Measurements from ENCODE around the gene UGT1A5. TPM values are rescaled to one million over a fixed set of nuclear protein-coding genes. Genes with fewer than 3 reads are reported as not detected.
"Not testable (repeated sequence)": the region's sequence is repeated elsewhere in the genome, so short reads cannot be mapped to it uniquely, and the experiment has no call there.

The UGT1A5 gene
- total RNA-seq, 1 experiment from 2014 or later = not detected

GRCh38 chr2:233693963-233694362 is 18.7 kb upstream of the UGT1A5 start:
- no peak for DNase-seq (ENCODE audit: low read depth)

- no peak for DNase-seq (ENCODE audit: low read depth)
Measured at GRCh38 chr2:233698740-233699139, 14.0 kb upstream of the UGT1A5 start.

- DNase-seq (ENCODE audit: low read depth) = no peak
Measured at GRCh38 chr2:233699424-233700027, 13.2 kb upstream of the UGT1A5 start.

GRCh38 chr2:233700028-233700635 is 12.6 kb upstream of the UGT1A5 start:
- DNase-seq (ENCODE audit: low read depth) = no peak

GRCh38 chr2:233700842-233701241 is 11.9 kb upstream of the UGT1A5 start:
- not testable (repeated sequence) for DNase-seq (ENCODE audit: low read depth)

- DNase-seq (ENCODE audit: low read depth) = no peak
Measured at GRCh38 chr2:233702238-233702637, 10.5 kb upstream of the UGT1A5 start.

GRCh38 chr2:233705911-233706506 is 6.7 kb upstream of the UGT1A5 start:
- DNase-seq (ENCODE audit: low read depth) = no peak

- DNase-seq (ENCODE audit: low read depth) = no peak
Measured at GRCh38 chr2:233706720-233707119, 6.0 kb upstream of the UGT1A5 start.

- DNase-seq (ENCODE audit: low read depth) = no peak
Measured at GRCh38 chr2:233707940-233708644, 4.6 kb upstream of the UGT1A5 start.

GRCh38 chr2:233708942-233709341 is 3.8 kb upstream of the UGT1A5 start:
- DNase-seq (ENCODE audit: low read depth) = peak; percentile 8

GRCh38 chr2:233711312-233712008 is 1.2 kb upstream of the UGT1A5 start:
- peak; percentile 63 for DNase-seq (ENCODE audit: low read depth)

GRCh38 chr2:233713262-233713615 is 532 bp downstream of the UGT1A5 start:
- no peak for DNase-seq (ENCODE audit: low read depth)

- DNase-seq (ENCODE audit: low read depth) = no peak
Measured at GRCh38 chr2:233714121-233714520, 1.4 kb downstream of the UGT1A5 start.

GRCh38 chr2:233718552-233718951 is 5.8 kb downstream of the UGT1A5 start, which contains the start of gene UGT1A4:
UGT1A4 (plus strand) TSS chr2:233718736; CDS start chr2:233718821, 85 bp downstream.
- DNase-seq (ENCODE audit: low read depth) = no peak

GRCh38 chr2:233728723-233729301 is 16.1 kb downstream of the UGT1A5 start, which contains the start of gene UGT1A3:
UGT1A3 (plus strand) TSS chr2:233729042; CDS start chr2:233729127, 85 bp downstream.
- DNase-seq (ENCODE audit: low read depth) = no peak

GRCh38 chr2:233736868-233737653 is 24.4 kb downstream of the UGT1A5 start:
- DNase-seq (ENCODE audit: low read depth) = not testable (repeated sequence)

GRCh38 chr2:233740870-233741269 is 28.2 kb downstream of the UGT1A5 start:
- no peak for DNase-seq (ENCODE audit: low read depth)

- DNase-seq (ENCODE audit: low read depth) = no peak
Measured at GRCh38 chr2:233743464-233744259, 31.0 kb downstream of the UGT1A5 start.

- no peak for DNase-seq (ENCODE audit: low read depth)
Measured at GRCh38 chr2:233745073-233745755, 32.5 kb downstream of the UGT1A5 start.
